NCI-H2196 (cell line): ENCODE data around the gene FBXW10.
"Not testable (repeated sequence)": the region's sequence is repeated elsewhere in the genome, so short reads cannot be mapped to it uniquely, and the experiment has no call there.

Experiments used
- DNase-seq: peaks from one replicate; lab custom pipeline; 2025; ENCODE audit not compliant: unreplicated experiment; lab: John Stamatoyannopoulos, UW

Gene FBXW10, protein sequence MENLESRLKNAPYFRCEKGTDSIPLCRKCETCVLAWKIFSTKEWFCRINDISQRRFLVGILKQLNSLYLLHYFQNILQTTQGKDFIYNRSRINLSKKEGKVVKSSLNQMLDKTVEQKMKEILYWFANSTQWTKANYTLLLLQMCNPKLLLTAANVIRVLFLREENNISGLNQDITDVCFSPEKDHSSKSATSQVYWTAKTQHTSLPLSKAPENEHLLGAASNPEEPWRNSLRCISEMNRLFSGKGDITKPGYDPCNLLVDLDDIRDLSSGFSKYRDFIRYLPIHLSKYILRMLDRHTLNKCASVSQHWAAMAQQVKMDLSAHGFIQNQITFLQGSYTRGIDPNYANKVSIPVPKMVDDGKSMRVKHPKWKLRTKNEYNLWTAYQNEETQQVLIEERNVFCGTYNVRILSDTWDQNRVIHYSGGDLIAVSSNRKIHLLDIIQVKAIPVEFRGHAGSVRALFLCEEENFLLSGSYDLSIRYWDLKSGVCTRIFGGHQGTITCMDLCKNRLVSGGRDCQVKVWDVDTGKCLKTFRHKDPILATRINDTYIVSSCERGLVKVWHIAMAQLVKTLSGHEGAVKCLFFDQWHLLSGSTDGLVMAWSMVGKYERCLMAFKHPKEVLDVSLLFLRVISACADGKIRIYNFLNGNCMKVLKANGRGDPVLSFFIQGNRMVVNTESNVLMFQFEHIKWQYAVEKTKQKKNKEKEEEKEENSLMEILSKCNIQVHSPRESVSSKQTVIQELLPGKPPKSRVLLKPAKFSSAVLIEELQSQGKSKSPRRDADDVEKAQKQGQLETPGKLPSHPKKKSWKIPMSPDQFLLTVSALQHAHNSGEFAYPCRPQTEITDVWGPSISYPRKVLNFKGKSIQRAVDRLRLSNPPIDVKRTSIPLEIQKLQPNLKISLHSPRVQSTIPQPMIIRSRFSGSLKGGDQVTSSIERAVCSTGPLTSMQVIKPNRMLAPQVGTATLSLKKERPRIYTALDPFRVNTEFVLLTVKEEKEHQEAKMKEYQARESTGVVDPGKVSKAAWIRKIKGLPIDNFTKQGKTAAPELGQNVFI

GRCh38 chr17:18743699-18744421 is at the start of gene FBXW10:
TSS of gene FBXW10 (plus strand) at chr17:18744054. CDS start at chr17:18744245, 191 bp downstream.
- DNase-seq = not testable (repeated sequence)

DNA sequence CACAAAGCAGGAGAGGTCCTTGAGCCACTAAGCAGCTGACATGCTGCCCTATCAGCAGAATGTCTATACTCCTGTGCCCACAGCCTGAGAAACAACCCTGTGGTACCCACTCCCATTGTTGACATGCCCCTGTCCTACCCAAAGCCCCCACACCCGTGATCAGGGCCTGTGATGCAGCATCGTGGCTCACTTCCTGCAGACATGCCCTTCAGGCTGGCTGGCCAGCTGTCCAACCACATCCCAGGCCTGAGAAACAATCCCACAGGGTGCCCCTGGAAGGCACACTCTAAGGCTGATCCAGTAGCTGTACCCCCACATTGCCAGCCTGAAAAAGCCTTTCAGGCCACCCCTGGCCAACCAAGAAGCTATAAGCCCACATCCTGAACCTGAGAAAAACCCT is 48.7 kb upstream of the FBXW10 start:
- not testable (repeated sequence) for DNase-seq

GRCh38 chr17:18698473-18699103 is 45.3 kb upstream of the FBXW10 start:
- not testable (repeated sequence) for DNase-seq

GRCh38 chr17:18705955-18706354 is 37.9 kb upstream of the FBXW10 start:
- DNase-seq = not testable (repeated sequence)

- DNase-seq = not testable (repeated sequence)
These were observed 35.6 kb upstream of the FBXW10 start for GRCh38 chr17:18708215-18708614.

GRCh38 chr17:18712354-18712999 is 31.4 kb upstream of the FBXW10 start:
- peak; percentile 18 for DNase-seq

- peak; percentile 10 for DNase-seq
These were observed 25.0 kb upstream of the FBXW10 start for GRCh38 chr17:18718643-18719427.

DNA sequence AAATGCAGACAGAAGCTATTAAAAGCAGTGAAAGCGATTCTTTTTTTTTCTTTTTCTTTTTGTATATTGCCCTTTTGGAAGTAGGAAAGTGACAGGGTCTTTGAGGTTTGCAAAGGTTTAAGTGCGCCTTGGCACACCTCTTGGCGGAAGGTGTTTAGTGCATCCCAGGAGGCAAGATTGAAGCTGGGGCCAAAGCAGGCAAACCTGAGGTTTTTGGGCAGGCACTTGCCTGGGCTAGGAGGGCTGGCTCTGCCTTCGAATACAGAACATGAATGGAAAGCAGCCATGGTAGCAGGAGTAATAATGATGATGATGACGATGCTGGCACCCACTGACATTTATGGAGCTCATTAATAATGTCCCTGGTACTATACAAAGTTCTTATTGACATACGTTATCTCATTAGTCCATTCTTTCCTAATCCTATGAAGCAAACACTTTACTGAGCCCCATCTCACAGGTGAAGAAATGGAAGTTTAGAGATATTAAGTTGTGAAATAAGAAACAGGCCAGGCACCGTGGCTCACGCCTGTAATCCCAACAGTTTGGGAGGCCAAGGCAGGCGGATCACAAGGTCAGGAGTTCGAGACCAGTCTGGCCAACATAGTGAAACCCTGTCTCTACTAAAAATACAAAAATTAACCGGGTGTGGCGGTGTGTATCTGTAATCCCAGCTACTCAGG is 24.3 kb upstream of the FBXW10 start:
- not testable (repeated sequence) for DNase-seq

GRCh38 chr17:18721775-18722547 is 21.9 kb upstream of the FBXW10 start:
- DNase-seq = not testable (repeated sequence)

DNA sequence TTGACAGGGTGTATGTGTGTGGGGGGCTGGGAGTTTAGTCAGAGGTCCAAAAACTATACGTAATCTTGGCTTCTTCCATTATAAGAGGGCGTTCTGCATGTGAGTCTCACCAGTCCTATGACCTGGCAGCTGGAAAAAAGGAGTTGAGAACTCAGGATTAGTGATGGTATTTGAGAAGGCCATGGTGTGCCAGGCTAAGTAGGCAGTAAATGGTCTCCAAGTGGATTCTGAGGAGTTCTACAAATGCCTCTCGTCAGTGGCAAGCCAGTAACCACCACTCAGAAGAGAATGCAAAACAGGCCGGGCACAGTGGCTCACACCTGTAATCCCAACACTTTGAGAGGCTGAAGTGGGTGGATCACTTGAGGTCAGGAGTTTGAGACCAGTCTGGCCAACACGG is 21.2 kb upstream of the FBXW10 start:
- DNase-seq = not testable (repeated sequence)

- not testable (repeated sequence) for DNase-seq
These were observed 20.3 kb upstream of the FBXW10 start for GRCh38 chr17:18723509-18723908.

DNA sequence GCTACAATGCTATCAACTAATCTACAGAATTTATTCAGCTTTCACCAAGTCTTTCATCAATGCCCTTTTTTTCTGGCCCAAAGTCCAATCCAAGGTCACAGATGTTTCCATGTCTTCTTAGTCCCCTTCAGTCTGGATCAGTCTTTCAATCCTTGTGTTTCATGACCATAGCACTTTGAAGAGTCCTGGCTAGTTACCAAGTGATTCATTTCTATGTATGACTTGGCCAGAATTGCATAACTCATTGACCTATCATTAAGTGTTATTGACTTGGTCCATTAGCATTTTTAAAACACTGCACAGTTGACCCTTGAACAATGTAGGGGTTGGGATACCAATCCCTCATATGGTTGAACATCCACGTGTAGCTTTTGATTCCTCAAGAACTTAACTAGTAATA is 11.4 kb upstream of the FBXW10 start:
- DNase-seq = not testable (repeated sequence)

DNA sequence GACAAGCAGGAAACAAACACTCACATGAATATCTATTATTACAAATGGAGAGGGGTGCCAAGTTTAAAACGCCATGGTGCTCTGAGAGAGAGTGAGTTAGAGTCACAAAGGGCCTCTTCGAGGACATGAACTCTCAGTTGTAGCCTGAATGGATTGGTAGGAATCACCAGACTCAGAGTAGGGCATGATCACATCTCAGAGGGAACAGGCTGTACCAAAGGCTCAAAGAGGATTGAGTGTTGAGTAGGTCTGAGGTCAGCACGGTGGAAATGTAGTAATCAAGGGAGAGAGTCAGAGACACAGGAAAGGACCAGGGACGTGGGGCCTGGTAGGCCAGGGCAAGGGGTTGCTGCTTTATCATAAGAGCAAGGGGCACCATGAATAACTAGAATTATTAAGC is 10.5 kb upstream of the FBXW10 start:
- DNase-seq = not testable (repeated sequence)

DNA sequence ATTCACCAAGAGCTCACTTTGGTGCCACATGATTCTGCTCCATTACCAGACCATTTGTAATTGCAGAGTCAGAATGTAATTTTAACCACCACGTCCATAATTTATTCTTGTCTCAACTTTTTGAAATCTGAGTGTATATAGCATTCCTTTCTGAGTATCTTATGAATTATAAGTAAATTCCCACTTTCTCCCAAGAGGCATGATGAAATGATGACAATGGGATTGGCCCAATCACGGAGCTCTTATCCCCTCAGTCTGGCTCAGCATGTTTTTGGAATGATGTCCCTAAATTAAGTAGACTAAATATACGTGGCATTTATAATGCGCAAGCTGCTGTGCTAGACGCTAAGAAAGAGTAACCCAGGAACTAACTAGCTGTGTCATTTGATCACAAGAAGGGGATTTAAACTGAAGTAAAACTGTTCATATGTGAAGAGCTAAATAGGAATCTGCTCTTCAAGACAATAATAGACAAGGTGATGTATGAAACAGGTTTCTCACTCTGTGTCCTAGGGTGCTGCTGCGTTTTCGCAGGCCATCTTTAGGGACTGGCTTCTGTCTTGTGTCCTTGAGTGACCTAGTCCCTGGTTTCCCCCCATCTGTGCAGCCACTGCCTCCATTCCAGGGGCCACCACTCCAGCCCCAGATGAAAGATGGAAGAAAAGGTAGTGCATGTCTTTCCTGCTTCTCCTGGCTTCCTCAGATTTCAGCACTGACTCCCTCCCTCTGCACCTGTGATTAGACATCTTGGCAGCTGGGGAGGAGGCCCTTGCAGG is 4.0 kb upstream of the FBXW10 start:
- DNase-seq = not testable (repeated sequence)

DNA sequence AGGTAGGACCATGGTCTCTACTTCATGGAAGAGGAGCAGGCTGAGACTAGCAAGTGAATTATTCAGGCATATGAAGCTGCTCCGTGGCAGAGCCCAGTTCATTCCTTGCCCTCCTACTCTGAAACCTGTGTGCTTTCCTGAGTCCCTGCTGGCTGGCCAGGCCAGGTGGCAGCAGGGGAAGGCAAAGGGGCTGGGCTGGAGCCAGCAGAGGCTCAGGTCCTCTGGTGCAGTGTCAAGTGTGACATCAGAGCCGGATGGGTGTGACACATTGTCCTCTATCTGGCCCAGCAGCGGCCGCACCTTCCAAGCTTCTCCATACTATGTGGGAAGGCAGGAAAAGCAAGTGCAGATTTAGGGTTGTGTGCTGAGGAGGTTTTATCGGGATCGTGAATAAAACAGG is 2.6 kb upstream of the FBXW10 start:
- DNase-seq = not testable (repeated sequence)

GRCh38 chr17:18744726-18745125 is 872 bp downstream of the FBXW10 start:
- not testable (repeated sequence) for DNase-seq

- not testable (repeated sequence) for DNase-seq
These were observed 2.7 kb downstream of the FBXW10 start for GRCh38 chr17:18746551-18746950.
